WTC11 (cell line): ENCODE results near the gene NOXO1. TPM values are rescaled to one million over a fixed set of nuclear protein-coding genes. Genes with fewer than 3 reads are reported as not detected.

Experiments used
- ATAC-seq: fragments of 200-7000 bp; cut with Tn5 transposase; 2 replicates; pipeline ENCODE4 v1.10.0; 2021; ENCODE audit warnings: mild to moderate bottlenecking, moderate library complexity
- Bru-seq: library from RNA; stranded (reverse); fragments of 400-500 nt; gene quantifications from one replicate; lab custom pipeline; 2021; lab: Mats Ljungman, UMichigan
- CTCF ChIA-PET: fragments of 300-600 bp; sonication (Branson Sonifier 250); formaldehyde crosslinking; loops from one replicate; lab custom pipeline; 2021; ENCODE audit warnings: antibody characterized with exemption; lab: Charles Lee
- POLR2A ChIA-PET: fragments of 350-600 bp; sonication (Branson Sonifier 250); formaldehyde crosslinking; loops from one replicate; lab custom pipeline; 2021; ENCODE audit warnings: antibody characterized with exemption; lab: Charles Lee
- DNase-seq: peaks from one replicate; pipeline ENCODE4 v3.0.0; 2021; ENCODE audit warnings: low spot score
- H3K27ac Mint-ChIP-seq: 2 replicates; pipeline ENCODE4 v1.8.0; 2021; ENCODE audit warnings: mixed read lengths
- H3K27me3 Mint-ChIP-seq: 2 replicates; pipeline ENCODE4 v1.8.0; 2021; ENCODE audit warnings: low read depth, mild to moderate bottlenecking, moderate library complexity, mixed read lengths
- H3K36me3 Mint-ChIP-seq: 2 replicates; pipeline ENCODE4 v1.8.0; 2021; ENCODE audit warnings: mixed read lengths
- H3K4me1 Mint-ChIP-seq: 2 replicates; pipeline ENCODE4 v1.8.0; 2022; ENCODE audit warnings: mixed read lengths
- H3K4me3 Mint-ChIP-seq: 2 replicates; pipeline ENCODE4 v1.8.0; 2021; ENCODE audit warnings: mild to moderate bottlenecking, moderate library complexity, mixed read lengths
- H3K9me3 Mint-ChIP-seq: 2 replicates; pipeline ENCODE4 v1.8.0; 2021; ENCODE audit warnings: mixed read lengths
- AR ChIP-seq: fragments of 250-450 bp; sonication (Bioruptor Pico); IDR thresholded peaks from 2 replicates; pipeline ENCODE4 v1.9.0; 2021; ENCODE audit warnings: mild to moderate bottlenecking
- ATF2 ChIP-seq: sonication (generic); formaldehyde crosslinking; IDR thresholded peaks from 2 replicates; pipeline ENCODE4 v1.8.1; 2022; ENCODE audit warnings: low read depth, missing genetic modification reagents, borderline replicate concordance
- CDX4 ChIP-seq: fragments of 250-450 bp; sonication (Bioruptor Pico); IDR thresholded peaks from 2 replicates; pipeline ENCODE4 v1.9.0; 2021; ENCODE audit warnings: moderate library complexity, mild to moderate bottlenecking, inconsistent platforms, borderline replicate concordance
- CREB1 ChIP-seq: sonication (generic); formaldehyde crosslinking; IDR thresholded peaks from 2 replicates; pipeline ENCODE4 v1.8.0; 2023; ENCODE audit warnings: mild to moderate bottlenecking, missing genetic modification reagents
- E2F1 ChIP-seq: sonication (generic); formaldehyde crosslinking; IDR thresholded peaks from 2 replicates; pipeline ENCODE4 v1.8.0; 2022; ENCODE audit warnings: mild to moderate bottlenecking, missing genetic modification reagents
- EMX1 ChIP-seq: fragments of 250-450 bp; sonication (Bioruptor Pico); IDR thresholded peaks from 2 replicates; pipeline ENCODE4 v1.8.0; 2021; ENCODE audit warnings: mild to moderate bottlenecking
- ERG ChIP-seq: fragments of 250-450 bp; sonication (Bioruptor Pico); IDR thresholded peaks from 2 replicates; pipeline ENCODE4 v1.8.0; 2021; ENCODE audit warnings: mild to moderate bottlenecking
- RELA ChIP-seq: sonication (generic); formaldehyde crosslinking; IDR thresholded peaks from 2 replicates; pipeline ENCODE4 v1.8.1; 2022; ENCODE audit warnings: missing genetic modification reagents, mild to moderate bottlenecking, borderline replicate concordance
- SP1 ChIP-seq: sonication (generic); formaldehyde crosslinking; conservative IDR thresholded peaks from 2 replicates; pipeline ENCODE4 v1.8.1; 2022; ENCODE audit warnings: missing genetic modification reagents
- ZNF121 ChIP-seq: sonication (generic); formaldehyde crosslinking; IDR thresholded peaks from 2 replicates; pipeline ENCODE4 v1.8.0; 2023; ENCODE audit warnings: missing genetic modification reagents
- ZNF232 ChIP-seq: sonication (generic); formaldehyde crosslinking; IDR thresholded peaks from 2 replicates; pipeline ENCODE4 v1.8.0; 2022; ENCODE audit warnings: mild to moderate bottlenecking, missing genetic modification reagents
- ZNF263 ChIP-seq: sonication (generic); formaldehyde crosslinking; IDR thresholded peaks from 2 replicates; pipeline ENCODE4 v1.8.1; 2022; ENCODE audit warnings: low read depth, mild to moderate bottlenecking, moderate library complexity, missing genetic modification reagents
- ZNF425 ChIP-seq: fragments of 250-450 bp; sonication (Bioruptor Pico); conservative IDR thresholded peaks from 2 replicates; pipeline ENCODE4 v1.9.0; 2021; ENCODE audit warnings: mild to moderate bottlenecking
- long read RNA-seq, 3 experiments: library from RNA in 1 of 3; library from capped mRNA in 1 of 3; library from polyadenylated mRNA in 1 of 3; unstranded in 2 of 3; stranded (forward) in 1 of 3; transcript quantifications; one replicate each; pipeline ENCODE4 v2.0.0, GENCODE V29; 2021
- total RNA-seq: library from RNA; stranded (reverse); gene quantifications from 3 replicates; pipeline ENCODE4 v1.2.3, GENCODE V29; 2021

The NOXO1 gene
- total RNA-seq (5.7 to 7.7 TPM (median 6.9 TPM) in 3 replicates), Bru-seq, nascent RNA (percentile 30 among the genes with signal in this experiment)
- long read RNA-seq, experiment 1, partial matches to known transcripts: 5 of 7 reads
- long read RNA-seq, experiment 1, other reads (novel, unspliced or antisense): 0 of 7 reads
- long read RNA-seq, experiment 2, partial matches to known transcripts: 10 of 11 reads
- long read RNA-seq, experiment 2, other reads (novel, unspliced or antisense): 0 of 11 reads
- long read RNA-seq, experiment 3: 0 reads

GRCh38 chr16:1981398-1981836, at the start of gene NOXO1:
NOXO1 (minus strand) TSS chr16:1981469; CDS start chr16:1981179, 290 bp downstream.
- Mint-ChIP-seq H3K36me3 (peaks cover 3% of the 10 kb centered on the region; the same call in 1 of the 2 replicates), H3K9me3 (no peaks in the 10 kb centered on the region), H3K27ac (no peak within 1 kb of the TSS), H3K4me1 (peaks cover 27% of the 10 kb centered on the region), H3K4me3 (peak within 1 kb of the TSS; percentile 64), H3K27me3 (peaks cover 39% of the 10 kb centered on the region)
- ChIA-PET POLR2A (interaction anchor here (0.8 to 3.0 kb wide), 4 partner anchors 17 to 208 kb away, joined by 3 to 20 read pairs (median 4); partner anchors contain the start of gene RPS2), CTCF (interaction anchor here (1.0 to 4.4 kb wide), 7 partner anchors 17 to 159 kb away, joined by 3 to 19 read pairs (median 7); partner anchors contain the start of gene RPS2)
- ATAC-seq (no peak), DNase-seq (no peak)
- peak; percentile 42; the same call in 1 of the 2 replicates for TF ChIP-seq AR
- TF ChIP-seq CREB1 (CRISPR knock-in tag): no peak
- TF ChIP-seq, all 79 proteins: peak for 1

GRCh38 chr16:2030036-2030435, 48.8 kb upstream of the NOXO1 start:
- ChIA-PET POLR2A (no interaction called here), CTCF (interaction anchor here (0.8 to 2.7 kb wide), 4 partner anchors 12 to 26 kb away, joined by 3 to 12 read pairs (median 3); partner anchors contain the start of genes NTHL1 and TSC2)
- DNase-seq (no peak), ATAC-seq (no peak)
- no peak for TF ChIP-seq RELA (CRISPR knock-in tag)
- TF ChIP-seq CREB1 (CRISPR knock-in tag): no peak
- TF ChIP-seq ZNF121 (CRISPR knock-in tag): 0 out of 2 replicates have a peak, but pooled peaks have one; percentile 15
- no peak for TF ChIP-seq EMX1 (CRISPR knock-in tag)
- TF ChIP-seq, all 79 proteins: peak for 1
- H3K9me3 Mint-ChIP-seq: no peaks in the 10 kb centered on the region
- H3K27ac Mint-ChIP-seq: no peak overlapping the region
- H3K27me3 Mint-ChIP-seq: peaks cover 22% of the 10 kb centered on the region
- H3K4me1 Mint-ChIP-seq: 0 out of 2 replicates have a peak, but pooled peaks cover 4% of the 10 kb centered on the region
- H3K4me3 Mint-ChIP-seq: no peak overlapping the region
- H3K36me3 Mint-ChIP-seq: no peaks in the 10 kb centered on the region

- Mint-ChIP-seq H3K36me3 (no peaks in the 10 kb centered on the region), H3K4me3 (no peak overlapping the region), H3K4me1 (peaks cover 4% of the 10 kb centered on the region; the same call in 1 of the 2 replicates), H3K27ac (no peak overlapping the region), H3K27me3 (peaks cover 26% of the 10 kb centered on the region), H3K9me3 (no peaks in the 10 kb centered on the region)
- DNase-seq (no peak), ATAC-seq (no peak)
- POLR2A ChIA-PET: no interaction called here
- CTCF ChIA-PET: interaction anchor here (0.8 to 2.7 kb wide), 3 partner anchors 13 to 25 kb away, joined by 3 to 12 read pairs (median 3); partner anchors contain the start of genes NTHL1 and TSC2
- TF ChIP-seq CDX4 (no peak), ATF2 (CRISPR knock-in tag) (no peak), ZNF263 (CRISPR knock-in tag) (0 out of 2 replicates have a peak, but pooled peaks have one; percentile 19), ERG (no peak), E2F1 (CRISPR knock-in tag) (no peak), ZNF232 (CRISPR knock-in tag) (no peak), SP1 (no peak), ZNF425 (CRISPR knock-in tag) (no peak)
These were observed 48.1 kb upstream of the NOXO1 start for GRCh38 chr16:2029350-2029749.
